ENCODE measurements around the gene GNB2.

GNB2 gene

GRCh38 chr7:100685631-100686145 is 12.1 kb downstream of the GNB2 start:
- TF ChIP-seq EZH2phosphoT487 (IDR thresholded peaks at IDR 0.05; ENCODE audit: borderline replicate concordance) (no peak), CTCF (conservative IDR thresholded peaks at IDR 0.05; ENCODE audit: low read length) (no peak)
- H3K4me3 ChIP-seq (ENCODE audit: low read length, poor library complexity, severe bottlenecking) = no peak overlapping the region
- H3K79me2 ChIP-seq (ENCODE audit: insufficient read depth, low read length) = peaks cover 30% of the 10 kb centered on the region
- H3K36me3 ChIP-seq (ENCODE audit: insufficient read depth, low read length) = peaks cover 72% of the 10 kb centered on the region; the same call in 1 of the 2 replicates
- no peak overlapping the region for H3K9ac ChIP-seq (ENCODE audit: low read depth, low read length, poor library complexity, severe bottlenecking)
- peaks cover 10% of the 10 kb centered on the region for H3K4me1 ChIP-seq (ENCODE audit: insufficient read depth, low read length, poor library complexity, severe bottlenecking)
- H3K4me2 ChIP-seq (ENCODE audit: low read depth, low read length, poor library complexity, severe bottlenecking) = no peak overlapping the region
- H4K20me1 ChIP-seq (ENCODE audit: insufficient read depth, low read length, poor library complexity, severe bottlenecking) = peaks cover 39% of the 10 kb centered on the region
- H2AFZ ChIP-seq (ENCODE audit: low read length) = no peak overlapping the region
- no peaks in the 10 kb centered on the region for H3K27me3 ChIP-seq (ENCODE audit: insufficient read depth, low read length, poor library complexity, severe bottlenecking)
- no peaks in the 10 kb centered on the region for H3F3A ChIP-seq (ENCODE audit: low read depth)
- H3K9me2 ChIP-seq (replicated peaks; ENCODE audit: low read depth, low read length) = no peaks in the 10 kb centered on the region
- no peaks in the 10 kb centered on the region for H3K9me3 ChIP-seq (ENCODE audit: insufficient read depth, low read depth, low read length)

DNA sequence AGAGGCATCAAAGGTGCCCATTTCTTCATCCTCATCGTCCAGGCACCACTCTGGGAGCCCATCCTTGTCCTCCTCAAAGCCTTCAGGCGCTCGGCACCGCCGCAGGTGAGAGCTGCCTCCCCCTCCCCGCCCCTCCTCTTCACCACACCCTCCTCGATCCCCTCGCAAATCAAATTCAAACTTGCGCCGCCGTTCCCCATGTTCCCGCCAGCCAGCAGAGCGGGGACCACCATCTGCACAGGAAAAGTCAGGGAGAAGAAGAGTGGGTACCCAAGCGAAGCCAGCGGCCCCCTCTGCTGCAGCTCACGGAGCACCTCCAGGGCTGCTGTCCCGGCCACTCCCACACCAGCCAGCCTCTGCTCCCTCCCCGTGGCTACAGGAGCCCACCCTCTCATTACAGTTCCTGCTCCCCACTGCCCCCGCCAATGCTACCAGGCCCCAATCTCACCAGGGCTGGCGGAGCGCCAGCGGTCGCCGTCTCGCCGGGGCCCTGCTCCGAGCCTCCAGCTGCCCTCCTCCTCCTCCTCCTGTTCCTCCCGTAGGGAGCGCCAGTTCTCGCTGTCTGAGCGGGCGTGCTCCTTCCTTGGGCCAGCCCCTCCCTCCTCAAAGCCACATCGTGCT is 12.8 kb downstream of the GNB2 start:
- no peak for TF ChIP-seq CTCF (conservative IDR thresholded peaks at IDR 0.05; ENCODE audit: low read length)
- no peak for TF ChIP-seq EZH2phosphoT487 (IDR thresholded peaks at IDR 0.05; ENCODE audit: borderline replicate concordance)
- H3K9ac ChIP-seq (ENCODE audit: low read depth, low read length, poor library complexity, severe bottlenecking) = no peak overlapping the region
- H3K9me2 ChIP-seq (replicated peaks; ENCODE audit: low read depth, low read length) = no peaks in the 10 kb centered on the region
- H3K4me1 ChIP-seq (ENCODE audit: insufficient read depth, low read length, poor library complexity, severe bottlenecking) = peaks cover 16% of the 10 kb centered on the region
- peaks cover 67% of the 10 kb centered on the region; the same call in 1 of the 2 replicates for H3K36me3 ChIP-seq (ENCODE audit: insufficient read depth, low read length)
- H3K4me3 ChIP-seq (ENCODE audit: low read length, poor library complexity, severe bottlenecking) = no peak overlapping the region
- H3K4me2 ChIP-seq (ENCODE audit: low read depth, low read length, poor library complexity, severe bottlenecking) = no peak overlapping the region
- no peaks in the 10 kb centered on the region for H3F3A ChIP-seq (ENCODE audit: low read depth)
- H2AFZ ChIP-seq (ENCODE audit: low read length) = no peak overlapping the region
- H3K27me3 ChIP-seq (ENCODE audit: insufficient read depth, low read length, poor library complexity, severe bottlenecking) = no peaks in the 10 kb centered on the region
- H3K9me3 ChIP-seq (ENCODE audit: insufficient read depth, low read depth, low read length) = no peaks in the 10 kb centered on the region
- H4K20me1 ChIP-seq (ENCODE audit: insufficient read depth, low read length, poor library complexity, severe bottlenecking) = peaks cover 45% of the 10 kb centered on the region
- peaks cover 36% of the 10 kb centered on the region for H3K79me2 ChIP-seq (ENCODE audit: insufficient read depth, low read length)

DNA sequence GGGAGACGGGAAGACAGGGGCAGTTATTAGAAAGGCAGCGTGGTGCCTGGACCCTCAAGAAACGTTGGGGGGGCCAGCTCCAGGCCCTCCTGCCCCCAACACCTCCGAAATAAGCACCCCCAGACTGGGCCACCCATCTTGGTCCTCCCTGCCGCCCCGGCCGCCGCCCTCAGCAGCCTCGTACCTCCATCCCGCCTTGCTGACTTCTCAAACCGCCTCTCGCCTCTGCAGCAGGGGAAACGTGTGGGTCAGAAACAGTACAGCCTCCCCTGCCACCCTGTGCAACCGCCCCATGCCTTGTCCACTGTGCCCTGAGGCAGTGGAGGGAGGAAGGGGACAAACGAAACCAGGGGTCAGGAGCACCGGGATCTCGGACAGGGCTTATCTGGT is 13.3 kb downstream of the GNB2 start:
- TF ChIP-seq CTCF (conservative IDR thresholded peaks at IDR 0.05; ENCODE audit: low read length) (no peak), EZH2phosphoT487 (IDR thresholded peaks at IDR 0.05; ENCODE audit: borderline replicate concordance) (no peak)
- Histone ChIP-seq H3K36me3 (ENCODE audit: insufficient read depth, low read length) (peaks cover 62% of the 10 kb centered on the region; the same call in 1 of the 2 replicates), H3K27me3 (ENCODE audit: insufficient read depth, low read length, poor library complexity, severe bottlenecking) (no peaks in the 10 kb centered on the region), H3F3A (ENCODE audit: low read depth) (no peaks in the 10 kb centered on the region), H4K20me1 (ENCODE audit: insufficient read depth, low read length, poor library complexity, severe bottlenecking) (peaks cover 49% of the 10 kb centered on the region), H3K79me2 (ENCODE audit: insufficient read depth, low read length) (peaks cover 41% of the 10 kb centered on the region), H3K4me3 (ENCODE audit: low read length, poor library complexity, severe bottlenecking) (no peak overlapping the region), H3K4me2 (ENCODE audit: low read depth, low read length, poor library complexity, severe bottlenecking) (no peak overlapping the region), H3K9me3 (ENCODE audit: insufficient read depth, low read depth, low read length) (no peaks in the 10 kb centered on the region), H2AFZ (ENCODE audit: low read length) (no peak overlapping the region), H3K9me2 (replicated peaks; ENCODE audit: low read depth, low read length) (no peaks in the 10 kb centered on the region), H3K9ac (ENCODE audit: low read depth, low read length, poor library complexity, severe bottlenecking) (no peak overlapping the region), H3K4me1 (ENCODE audit: insufficient read depth, low read length, poor library complexity, severe bottlenecking) (peaks cover 19% of the 10 kb centered on the region)

Data from Loucy (cell line).